Retinal pigment epithelial cell (primary cell): ENCODE data around the gene STXBP4.

Experiments
- DNase-seq: peaks from one replicate; pipeline ENCODE4 v3.0.0-alpha.2; 2010; ENCODE audit warnings: low read depth
- H3K4me3 ChIP-seq: 2 replicates; pipeline ENCODE4 v1.5.1; 2011; ENCODE audit warnings: mild to moderate bottlenecking, low read length, control low read depth, moderate library complexity
- TF ChIP-seq, protein P1 (sequence below): conservative IDR thresholded peaks from 2 replicates; pipeline ENCODE4 v1.5.1; 2011; ENCODE audit warnings: low read depth, low read length, control low read depth, inconsistent platforms

Gene STXBP4

DNA sequence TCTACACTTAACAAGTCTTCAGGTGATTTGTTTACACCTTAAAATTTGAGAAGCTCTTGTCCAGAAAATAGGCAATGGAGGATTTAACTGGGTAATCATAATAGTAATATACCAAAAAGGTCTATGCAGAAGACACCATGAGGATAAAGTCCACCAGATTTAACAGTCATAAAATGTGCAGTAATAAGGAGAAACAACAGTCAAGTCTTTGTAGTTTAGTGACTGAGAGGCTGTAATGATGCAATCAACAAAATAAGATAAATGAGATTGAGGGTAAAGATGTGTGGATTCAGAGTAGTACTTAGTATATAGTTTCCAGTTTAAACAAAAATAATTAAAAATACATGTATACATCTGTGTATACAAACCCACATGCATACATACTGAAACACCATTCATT, 91.2 kb downstream of the STXBP4 start:
- no peak for DNase-seq
- TF ChIP-seq, protein P1, sequence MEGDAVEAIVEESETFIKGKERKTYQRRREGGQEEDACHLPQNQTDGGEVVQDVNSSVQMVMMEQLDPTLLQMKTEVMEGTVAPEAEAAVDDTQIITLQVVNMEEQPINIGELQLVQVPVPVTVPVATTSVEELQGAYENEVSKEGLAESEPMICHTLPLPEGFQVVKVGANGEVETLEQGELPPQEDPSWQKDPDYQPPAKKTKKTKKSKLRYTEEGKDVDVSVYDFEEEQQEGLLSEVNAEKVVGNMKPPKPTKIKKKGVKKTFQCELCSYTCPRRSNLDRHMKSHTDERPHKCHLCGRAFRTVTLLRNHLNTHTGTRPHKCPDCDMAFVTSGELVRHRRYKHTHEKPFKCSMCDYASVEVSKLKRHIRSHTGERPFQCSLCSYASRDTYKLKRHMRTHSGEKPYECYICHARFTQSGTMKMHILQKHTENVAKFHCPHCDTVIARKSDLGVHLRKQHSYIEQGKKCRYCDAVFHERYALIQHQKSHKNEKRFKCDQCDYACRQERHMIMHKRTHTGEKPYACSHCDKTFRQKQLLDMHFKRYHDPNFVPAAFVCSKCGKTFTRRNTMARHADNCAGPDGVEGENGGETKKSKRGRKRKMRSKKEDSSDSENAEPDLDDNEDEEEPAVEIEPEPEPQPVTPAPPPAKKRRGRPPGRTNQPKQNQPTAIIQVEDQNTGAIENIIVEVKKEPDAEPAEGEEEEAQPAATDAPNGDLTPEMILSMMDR: no peak
- no peak overlapping the region for H3K4me3 ChIP-seq

DNA sequence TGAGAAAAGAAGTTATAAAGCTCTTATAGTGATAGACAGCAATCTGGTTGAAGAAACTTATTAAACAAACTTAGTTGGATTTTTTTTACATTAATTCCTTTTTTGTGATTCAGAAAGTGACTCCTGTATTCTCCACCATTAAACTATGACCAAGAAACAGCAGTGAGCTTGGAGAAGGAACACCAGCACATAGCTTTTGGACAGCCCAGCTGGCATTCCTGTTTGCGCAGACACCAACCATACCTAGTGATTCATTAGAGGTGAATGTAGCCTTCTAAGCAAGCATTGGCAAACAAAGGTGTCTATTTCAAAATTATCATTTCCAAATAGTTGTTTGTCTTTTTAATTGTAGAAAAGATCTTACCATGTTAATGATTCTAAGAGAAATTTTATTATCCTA, 94.4 kb downstream of the STXBP4 start:
- H3K4me3 ChIP-seq: no peak overlapping the region
- TF ChIP-seq, protein P1: no peak
- DNase-seq: no peak

DNA sequence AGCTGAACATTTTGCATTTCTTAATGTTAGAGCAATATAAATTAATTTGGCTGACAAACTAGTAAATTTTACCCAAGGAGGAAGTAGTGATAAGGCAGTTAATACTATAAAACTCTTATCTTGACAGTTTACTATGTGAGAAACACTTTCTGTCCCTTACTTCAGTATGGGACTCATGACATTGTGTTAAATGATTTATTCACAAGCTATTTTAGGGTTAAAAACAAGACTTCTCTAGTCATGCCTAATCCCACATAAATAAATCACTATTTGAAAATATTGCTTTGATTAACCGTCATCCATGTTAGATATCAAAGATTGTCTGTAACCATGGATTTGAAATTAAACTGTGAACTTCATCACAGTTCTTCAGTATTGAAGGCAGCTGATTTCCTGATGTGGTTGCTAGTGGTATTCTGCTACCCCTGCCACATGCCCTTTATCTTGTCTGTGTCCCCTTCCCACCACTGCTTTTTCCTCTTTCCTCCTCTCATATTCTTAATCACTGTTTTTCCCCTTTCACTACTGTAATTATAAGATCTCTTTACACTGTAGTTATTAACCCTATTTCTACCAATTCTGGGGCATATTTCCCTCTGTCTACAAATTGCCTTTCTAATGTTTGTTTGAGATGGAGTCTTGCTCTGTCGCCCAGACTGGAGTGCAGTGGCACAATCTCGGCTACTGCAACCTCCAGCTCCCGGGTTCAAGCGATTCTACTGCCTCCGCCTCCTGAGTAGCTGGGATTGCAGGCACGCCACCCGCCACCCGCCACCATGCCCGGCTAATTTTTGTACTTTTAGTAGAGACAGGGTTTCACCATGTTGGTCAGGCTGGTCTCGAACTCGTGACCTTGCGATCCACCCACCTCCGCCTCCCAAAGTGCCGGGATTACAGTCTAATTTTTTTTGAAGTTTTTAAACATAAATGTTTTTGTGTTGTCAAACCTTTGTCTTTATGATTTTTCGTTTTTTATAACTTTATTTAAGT, 95.6 kb downstream of the STXBP4 start:
- TF ChIP-seq, protein P1: no peak
- no peak overlapping the region for H3K4me3 ChIP-seq
- DNase-seq: no peak

DNA sequence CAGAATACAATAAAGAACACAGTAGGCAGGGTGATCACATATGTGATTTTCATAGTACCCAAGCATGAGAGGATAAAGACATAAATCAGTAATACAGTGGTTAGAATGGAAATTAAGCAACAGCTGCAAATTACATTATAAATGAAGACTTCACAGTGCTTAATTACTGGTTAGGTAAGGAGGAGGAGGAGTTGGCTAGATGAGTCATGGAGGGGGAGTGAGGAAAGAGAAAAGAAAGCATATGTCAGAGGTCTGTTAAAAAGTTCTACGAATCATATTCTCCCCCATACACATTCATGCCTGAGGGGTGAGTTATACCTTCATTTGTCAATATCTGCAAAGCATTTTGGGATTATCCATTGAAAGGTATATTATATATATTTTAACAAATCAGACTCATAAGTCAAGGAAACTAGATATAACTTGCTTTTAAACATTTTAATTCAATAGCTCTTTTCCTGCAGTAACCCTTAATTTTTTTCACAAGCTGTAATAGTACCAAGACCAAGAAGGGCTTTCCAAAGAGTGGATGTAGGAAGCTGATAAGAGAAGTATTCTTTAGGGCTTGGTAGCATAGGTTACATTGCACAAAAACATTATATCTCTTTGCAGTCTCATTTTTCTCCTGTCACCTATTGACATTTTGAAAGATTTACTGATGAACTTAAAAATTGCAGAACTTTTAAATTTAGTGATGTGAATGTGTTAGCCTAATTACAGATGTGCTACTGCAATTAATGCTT, 99.3 kb downstream of the STXBP4 start:
- H3K4me3 ChIP-seq: no peak overlapping the region
- DNase-seq: no peak
- TF ChIP-seq, protein P1: no peak

DNA sequence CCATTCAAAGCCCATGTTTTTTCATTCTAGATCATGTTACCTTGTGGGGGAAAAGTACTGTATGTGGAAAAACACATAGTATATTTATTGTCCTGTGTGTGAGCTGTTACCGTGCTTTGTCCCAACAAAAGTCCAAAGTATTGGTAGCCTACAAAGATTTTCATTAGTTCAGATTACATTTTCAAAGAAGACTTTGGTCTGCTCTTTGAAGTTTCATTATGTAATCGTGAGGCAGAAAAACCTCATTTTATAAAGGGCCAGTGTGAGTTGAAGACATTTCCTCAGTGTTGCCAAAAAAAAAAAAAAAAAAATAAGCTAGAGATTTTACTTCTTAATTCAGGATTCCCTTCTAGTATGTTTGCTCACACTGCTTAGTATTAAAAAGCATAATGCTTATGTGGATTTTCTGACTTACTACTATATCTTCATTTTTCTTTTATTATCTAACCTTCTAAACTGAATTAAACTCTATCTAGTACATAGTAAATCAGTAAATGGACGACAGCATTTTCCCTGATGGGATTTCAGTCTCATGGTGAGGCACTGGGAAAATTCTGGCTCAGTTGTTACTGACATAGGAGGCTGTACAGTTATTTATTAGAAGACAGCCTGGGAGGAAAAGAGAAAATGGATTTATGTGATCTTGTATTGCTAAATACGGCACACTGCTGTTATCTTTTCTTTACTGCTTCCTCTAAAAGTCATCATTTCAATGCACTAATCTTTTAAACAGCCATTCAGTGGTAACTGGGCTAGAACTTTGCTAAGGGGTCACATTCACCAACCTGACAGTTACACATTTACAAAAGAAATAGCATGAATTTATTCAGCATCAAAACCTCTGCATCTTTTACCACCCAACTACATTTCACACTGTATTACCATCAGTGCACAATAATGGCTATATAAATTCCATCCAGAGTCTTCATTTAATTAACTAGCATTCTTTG, 100.6 kb downstream of the STXBP4 start:
- H3K4me3 ChIP-seq: no peak overlapping the region
- TF ChIP-seq, protein P1: no peak
- DNase-seq: no peak

DNA sequence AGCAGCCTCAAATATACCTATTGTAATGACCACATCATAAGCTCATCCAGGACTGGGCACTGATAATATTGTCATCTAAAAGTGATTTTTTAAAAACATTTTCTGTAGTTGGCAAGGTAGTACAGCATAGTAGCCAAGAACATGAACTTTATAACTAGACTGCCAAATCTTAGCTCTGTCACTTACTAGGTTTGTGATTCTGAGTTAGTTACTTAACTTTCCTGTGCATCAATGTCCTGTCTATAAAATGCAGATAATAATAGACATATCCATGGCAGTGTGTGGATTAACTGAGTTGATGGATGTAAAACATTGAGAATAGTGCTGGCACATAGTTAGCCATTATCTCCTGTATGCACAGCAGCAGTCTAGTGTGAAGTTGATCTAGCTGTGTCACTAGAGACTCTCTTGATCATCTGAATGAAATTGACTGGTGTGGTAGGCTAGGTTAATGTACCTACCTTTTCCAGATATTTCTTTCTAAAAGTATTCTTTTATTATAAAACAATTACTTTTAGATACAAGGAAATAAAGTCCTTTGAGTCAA, 101.5 kb downstream of the STXBP4 start:
- TF ChIP-seq, protein P1: no peak
- no peak for DNase-seq
- no peak overlapping the region for H3K4me3 ChIP-seq
